DOHH2 (cell line): ENCODE results near the gene MTCH1.

Experiments used
- H3F3A ChIP-seq: fragments of 200-600 bp; sonication (generic), shearing (Covaris generic); 2 replicates; pipeline ENCODE4 v1.6.0; 2016; ENCODE audit warnings: antibody characterized with exemption, mild to moderate bottlenecking; ENCODE audit not compliant: control insufficient read depth, insufficient read depth
- H3K27ac ChIP-seq: fragments of 200-600 bp; sonication (generic); 2 replicates; pipeline ENCODE4 v1.5.1; 2014; ENCODE audit warnings: low read depth, mild to moderate bottlenecking, low read length, moderate library complexity
- H3K27me3 ChIP-seq: fragments of 200-600 bp; sonication (generic); 2 replicates; pipeline ENCODE4 v1.6.1; 2014; ENCODE audit warnings: mild to moderate bottlenecking, low read length, mixed read lengths; ENCODE audit not compliant: control insufficient read depth
- H3K36me3 ChIP-seq: fragments of 200-600 bp; sonication (generic); 2 replicates; pipeline ENCODE4 v1.6.1; 2014; ENCODE audit warnings: mild to moderate bottlenecking, low read length, moderate library complexity, mixed read lengths; ENCODE audit not compliant: control insufficient read depth
- H3K4me1 ChIP-seq: fragments of 200-600 bp; sonication (generic); 2 replicates; pipeline ENCODE4 v1.6.1; 2014; ENCODE audit warnings: mild to moderate bottlenecking, low read length, mixed read lengths; ENCODE audit not compliant: control insufficient read depth
- H3K4me2 ChIP-seq: fragments of 200-600 bp; sonication (generic); 2 replicates; pipeline ENCODE4 v1.6.0; 2014; ENCODE audit warnings: mild to moderate bottlenecking, low read length, moderate library complexity
- H3K4me3 ChIP-seq: fragments of 200-600 bp; sonication (generic); 2 replicates; pipeline ENCODE4 v1.5.1; 2014; ENCODE audit warnings: mild to moderate bottlenecking, low read length, mixed read lengths
- H3K79me2 ChIP-seq: fragments of 200-600 bp; sonication (generic); 2 replicates; pipeline ENCODE4 v1.6.1; 2014; ENCODE audit warnings: mild to moderate bottlenecking, low read length, mixed read lengths; ENCODE audit not compliant: control insufficient read depth
- H3K9me2 ChIP-seq: fragments of 200-600 bp; sonication (generic); replicated peaks from 2 replicates; pipeline ENCODE4 v1.6.1; 2014; ENCODE audit warnings: mild to moderate bottlenecking, low read length, mixed read lengths; ENCODE audit not compliant: control insufficient read depth
- H3K9me3 ChIP-seq: fragments of 200-600 bp; sonication (generic); 2 replicates; pipeline ENCODE4 v1.6.1; 2014; ENCODE audit warnings: antibody characterized with exemption, low read length, mixed read lengths; ENCODE audit not compliant: control insufficient read depth, insufficient read depth
- H4K20me1 ChIP-seq: fragments of 200-600 bp; sonication (generic); 2 replicates; pipeline ENCODE4 v1.6.0; 2014; ENCODE audit warnings: low read depth, mild to moderate bottlenecking, antibody characterized with exemption, low read length, moderate library complexity; ENCODE audit not compliant: control insufficient read depth, insufficient read depth
- CTCF ChIP-seq: fragments of 200-600 bp; sonication (generic); IDR thresholded peaks from one replicate; pipeline ENCODE4 v1.5.1; 2014; ENCODE audit warnings: antibody characterized with exemption, mild to moderate bottlenecking, low read depth, low read length; ENCODE audit not compliant: poor library complexity, severe bottlenecking
- EZH2phosphoT487 ChIP-seq: fragments of 200-600 bp; sonication (generic); IDR thresholded peaks from 2 replicates; pipeline ENCODE4 v1.6.1; 2017; ENCODE audit warnings: borderline replicate concordance, mild to moderate bottlenecking, antibody characterized with exemption, low read length, moderate library complexity, mixed read lengths

The MTCH1 gene

DNA sequence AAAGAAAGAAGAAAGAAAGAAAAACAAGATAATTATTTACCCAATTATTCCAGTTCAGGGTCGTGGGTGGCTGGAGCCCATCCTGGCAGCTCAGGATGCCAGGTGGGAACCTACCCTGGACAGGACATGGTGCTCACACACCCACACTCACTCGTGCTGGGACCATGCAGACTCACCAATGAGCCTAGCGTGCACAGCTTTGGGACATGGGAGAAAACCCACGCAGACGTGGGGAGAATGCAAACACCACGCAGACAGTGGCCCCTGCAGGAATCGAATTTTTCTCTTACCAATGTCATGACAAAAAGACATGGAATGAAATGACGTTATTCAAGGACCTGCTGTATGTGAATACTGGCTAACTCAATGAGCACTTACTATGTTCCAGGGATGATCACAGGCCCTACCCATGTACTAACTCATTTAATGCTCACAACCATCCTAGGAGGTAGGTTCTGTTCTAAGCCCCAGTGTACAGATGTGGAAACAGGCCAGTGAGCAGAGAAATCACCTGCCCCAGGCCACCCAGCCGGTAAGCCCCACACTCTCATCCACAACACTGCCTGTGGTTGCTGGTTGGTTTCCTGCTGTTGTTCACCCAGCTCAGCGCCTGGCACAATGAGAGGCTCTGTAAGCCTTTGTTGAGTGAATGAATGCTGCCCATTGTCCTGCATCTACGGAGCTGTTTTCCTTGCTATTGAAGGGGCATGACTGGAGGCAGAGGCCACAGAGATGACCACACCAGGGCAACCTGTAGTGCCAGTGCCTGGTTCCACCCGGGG lies 38.2 kb downstream of the MTCH1 start:
- Histone ChIP-seq H3K9me2 (no peaks in the 10 kb centered on the region), H3K79me2 (no peaks in the 10 kb centered on the region), H3K4me1 (peaks cover 6% of the 10 kb centered on the region), H3K4me3 (no peak overlapping the region), H3K4me2 (0 out of 2 replicates have a peak overlapping the region, but pooled peaks have one; percentile 11), H3F3A (no peaks in the 10 kb centered on the region), H3K27me3 (no peaks in the 10 kb centered on the region; the same call in 1 of the 2 replicates), H3K9me3 (no peaks in the 10 kb centered on the region), H3K36me3 (no peaks in the 10 kb centered on the region), H3K27ac (no peak overlapping the region), H4K20me1 (no peaks in the 10 kb centered on the region)
- TF ChIP-seq CTCF, result no peak
- no peak for TF ChIP-seq EZH2phosphoT487

GRCh38 chr6:36946526-36946925 lies 39.5 kb downstream of the MTCH1 start:
- Histone ChIP-seq H4K20me1 (no peaks in the 10 kb centered on the region), H3K27ac (no peak overlapping the region)

GRCh38 chr6:36945301-36945700 lies 40.7 kb downstream of the MTCH1 start:
- Histone ChIP-seq H4K20me1 (no peaks in the 10 kb centered on the region), H3K27ac (no peak overlapping the region), H3K9me2 (no peaks in the 10 kb centered on the region), H3K4me2 (no peak overlapping the region), H3K4me3 (no peak overlapping the region), H3K36me3 (no peaks in the 10 kb centered on the region), H3K9me3 (no peaks in the 10 kb centered on the region), H3K4me1 (peaks cover 6% of the 10 kb centered on the region), H3K79me2 (no peaks in the 10 kb centered on the region), H3F3A (no peaks in the 10 kb centered on the region), H3K27me3 (no peaks in the 10 kb centered on the region; the same call in 1 of the 2 replicates)
- TF ChIP-seq CTCF (no peak), EZH2phosphoT487 (no peak)

More at GRCh38 chr6:36946526-36946925, 39.5 kb downstream of the MTCH1 start:
- no peak overlapping the region for H3K4me2 ChIP-seq
- H3K4me3 ChIP-seq, result no peak overlapping the region
- H3K79me2 ChIP-seq, result no peaks in the 10 kb centered on the region
- TF ChIP-seq CTCF (no peak), EZH2phosphoT487 (no peak)
- H3K9me3 ChIP-seq, result no peaks in the 10 kb centered on the region
- no peaks in the 10 kb centered on the region for H3F3A ChIP-seq
- no peaks in the 10 kb centered on the region; the same call in 1 of the 2 replicates for H3K27me3 ChIP-seq
- H3K36me3 ChIP-seq, result no peaks in the 10 kb centered on the region
- H3K9me2 ChIP-seq, result no peaks in the 10 kb centered on the region
- peaks cover 6% of the 10 kb centered on the region for H3K4me1 ChIP-seq
